Stimulated activated CD4-positive, alpha-beta T cell treated with anti-CD3 and anti-CD28 coated beads, Interleukin-15, amount 100 ng/mL, for 48 hours (primary cell): ENCODE results near the gene PRKCI.
"Not testable (repeated sequence)": the region's sequence is repeated elsewhere in the genome, so short reads cannot be mapped to it uniquely, and the experiment has no call there.

Experiments used
- DNase-seq, 2 donors: peaks; one replicate each; pipeline ENCODE4 v3.0.0-alpha.2; 2020; ENCODE audit warnings: low read depth in 2 of 2

Gene PRKCI

DNA sequence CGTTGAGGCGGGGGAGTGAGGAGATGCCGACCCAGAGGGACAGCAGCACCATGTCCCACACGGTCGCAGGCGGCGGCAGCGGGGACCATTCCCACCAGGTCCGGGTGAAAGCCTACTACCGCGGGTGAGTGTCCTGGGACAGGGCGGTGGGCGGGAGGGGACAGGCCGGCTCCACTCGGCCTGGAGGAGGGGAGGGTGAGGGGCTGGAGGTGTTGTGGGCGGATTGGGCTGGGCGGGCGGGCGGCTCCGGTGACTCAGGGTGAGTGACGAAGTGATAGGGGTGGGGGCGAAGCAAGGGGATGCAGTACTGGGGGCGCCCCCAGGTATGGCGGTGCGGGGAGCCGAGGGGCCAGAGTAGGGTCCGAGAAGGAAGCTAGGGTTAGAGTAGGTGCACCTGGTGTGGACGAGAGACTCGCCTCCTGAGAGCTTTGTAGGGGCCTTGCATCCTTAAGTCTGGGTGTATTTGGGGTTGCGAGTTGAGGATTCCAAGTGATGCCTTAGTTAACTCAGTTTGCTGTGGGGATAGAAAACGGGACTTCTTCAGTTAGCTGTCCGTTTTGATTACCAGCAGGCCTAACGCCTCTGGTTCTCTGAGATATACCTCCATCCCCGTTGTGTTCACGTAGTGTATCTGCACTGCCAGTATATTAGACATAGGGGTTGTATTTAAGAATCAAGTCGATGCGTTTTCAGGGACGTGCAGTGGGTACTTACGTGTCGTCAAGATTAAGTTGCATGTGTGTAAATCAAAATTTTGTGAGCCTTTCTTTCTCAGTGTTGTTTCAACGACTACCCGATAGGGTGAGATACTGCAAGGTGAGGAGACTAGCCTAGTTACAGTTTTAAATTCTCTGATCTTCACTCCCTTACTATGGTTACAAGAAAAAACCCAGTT is 670 bp downstream of the PRKCI start:
- peak in 1 of 2 donors; percentile 14 for DNase-seq

DNA sequence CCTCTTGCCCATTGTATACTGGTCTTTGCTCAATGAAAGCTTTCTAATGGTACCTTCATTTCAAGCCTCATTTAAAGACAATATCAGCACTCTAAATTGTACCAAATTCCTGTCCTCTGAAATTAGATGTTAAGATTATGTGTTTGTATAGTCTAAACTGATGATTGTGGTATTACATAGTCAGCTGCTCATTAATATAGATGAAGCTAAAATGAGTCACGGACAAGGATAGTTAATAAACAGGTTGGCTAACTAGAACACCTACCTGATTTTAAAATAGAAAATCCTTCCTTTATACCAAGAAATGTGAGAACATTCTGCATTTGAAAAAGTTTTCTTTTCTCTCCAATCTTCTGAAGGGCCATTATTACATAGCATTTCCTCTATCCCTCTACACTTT is 2.9 kb downstream of the PRKCI start:
- no peak for DNase-seq

- no peak for DNase-seq
Observed at GRCh38 chr3:170226426-170226960, 4.3 kb downstream of the PRKCI start.

DNA sequence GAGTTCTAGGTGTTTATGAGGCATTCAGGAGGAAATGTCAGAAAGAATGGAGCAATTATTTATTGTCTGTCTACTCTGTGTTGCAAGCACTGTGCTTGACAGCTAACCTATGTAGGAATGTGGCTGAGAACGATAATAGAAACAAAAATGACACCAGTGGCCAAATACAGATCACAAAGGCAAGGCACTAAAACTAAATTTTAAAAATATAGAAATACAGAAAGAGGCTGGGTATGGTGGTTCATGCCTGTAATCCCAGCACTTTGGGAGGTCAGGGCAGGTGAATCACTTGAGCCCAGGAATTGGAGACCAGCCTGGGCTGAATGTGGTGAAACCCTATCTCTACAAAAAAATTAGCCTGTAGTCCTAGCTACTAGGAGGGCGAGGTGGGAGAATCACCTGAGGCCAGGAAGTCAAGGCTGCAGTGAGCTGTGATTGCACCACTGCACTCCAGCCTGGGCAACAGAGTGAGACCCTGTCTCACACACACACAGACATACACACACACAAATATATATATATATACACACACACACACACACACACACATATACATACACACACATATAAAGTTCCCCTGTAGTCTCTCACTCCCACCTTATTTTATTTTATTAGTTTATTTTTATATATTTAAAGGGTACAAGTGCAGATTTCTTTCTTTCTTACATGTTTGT is 6.0 kb downstream of the PRKCI start:
- DNase-seq = no peak

GRCh38 chr3:170232266-170232665 is 10.0 kb downstream of the PRKCI start:
- DNase-seq = no peak

DNA sequence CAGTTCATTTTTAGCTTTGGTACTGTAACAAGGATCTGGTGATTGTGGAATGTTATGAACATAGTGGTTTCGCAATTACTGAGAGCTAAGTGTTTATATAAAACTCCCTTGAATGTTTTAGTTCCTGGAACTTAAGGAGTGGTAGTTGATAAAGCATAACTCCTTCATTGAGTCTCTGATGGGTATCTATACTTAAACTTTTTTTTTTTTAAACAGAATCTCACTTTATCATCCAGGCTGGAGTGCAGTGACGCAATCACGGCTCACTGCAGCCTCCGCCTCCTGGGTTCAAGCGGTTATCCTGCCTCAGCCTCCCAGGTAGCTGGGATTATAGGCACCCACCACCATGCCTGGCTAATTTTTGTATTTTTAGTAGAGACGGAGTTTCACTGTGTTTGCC is 11.3 kb downstream of the PRKCI start:
- DNase-seq = no peak

DNA sequence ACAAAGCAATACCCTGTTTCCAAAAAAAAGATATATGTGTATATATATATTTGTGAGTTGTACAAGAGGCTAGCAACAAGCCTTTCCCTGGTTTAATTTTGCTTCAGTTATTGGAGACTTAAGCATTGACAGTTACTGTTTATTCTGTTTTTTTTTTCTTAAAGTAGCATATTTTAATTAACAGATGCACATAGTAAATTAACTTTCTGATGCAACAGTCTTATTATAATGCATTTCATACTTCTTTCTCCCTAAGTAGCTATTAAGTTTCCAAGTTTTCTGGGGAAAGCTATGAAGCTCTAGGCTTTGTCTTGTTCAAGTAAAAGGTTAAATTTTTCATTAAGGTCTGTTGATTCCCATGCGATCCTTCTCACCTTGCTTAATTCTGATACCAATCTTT is 17.9 kb downstream of the PRKCI start:
- DNase-seq = no peak

DNA sequence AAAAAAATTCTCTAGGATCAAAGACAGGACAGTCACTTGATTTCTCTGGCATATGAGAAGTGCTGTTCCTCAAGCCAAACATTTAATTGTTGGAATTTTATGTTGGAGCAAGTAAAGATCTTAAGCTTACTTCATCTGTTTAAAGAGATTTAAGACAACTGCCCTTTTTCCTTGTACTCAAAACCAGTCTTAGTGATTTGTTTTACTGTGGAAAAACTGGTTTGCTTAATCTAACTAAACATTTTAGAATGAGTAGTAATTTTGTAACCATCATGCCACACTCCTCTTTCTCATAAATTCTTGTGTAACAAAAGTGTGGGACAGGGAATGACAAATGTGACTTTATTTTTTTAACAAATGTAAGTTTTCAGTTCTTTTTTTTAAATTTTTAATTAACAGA is 18.4 kb downstream of the PRKCI start:
- DNase-seq = no peak

GRCh38 chr3:170244576-170244975 is 22.4 kb downstream of the PRKCI start:
- DNase-seq = no peak

DNA sequence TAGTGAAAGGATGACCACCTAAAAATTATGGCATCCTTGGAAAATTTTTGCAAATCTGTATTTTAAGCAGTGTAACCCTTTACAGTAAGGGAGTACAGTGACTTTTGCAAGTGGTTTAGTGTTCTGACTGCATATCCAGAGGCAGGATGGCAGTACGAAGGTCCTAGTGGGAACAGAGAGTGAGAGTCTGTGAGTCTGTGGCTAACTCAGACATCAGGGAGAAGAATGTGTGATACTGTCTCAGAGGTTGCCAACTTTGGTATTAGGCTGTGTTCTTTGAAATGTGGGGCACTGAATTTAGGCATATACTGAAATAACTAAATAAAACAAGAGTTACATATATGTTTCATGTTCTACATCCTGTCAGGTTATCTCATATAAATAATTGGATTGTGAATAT is 25.7 kb downstream of the PRKCI start:
- DNase-seq = no peak

GRCh38 chr3:170256597-170256996 is 34.4 kb downstream of the PRKCI start:
- DNase-seq = no peak

- DNase-seq = peak in 1 of 2 donors; percentile 11
Observed at GRCh38 chr3:170257145-170257544, 34.9 kb downstream of the PRKCI start.

GRCh38 chr3:170258105-170258487 is 35.9 kb downstream of the PRKCI start:
- DNase-seq = no peak

GRCh38 chr3:170259907-170260306 is 37.7 kb downstream of the PRKCI start:
- no peak for DNase-seq

DNA sequence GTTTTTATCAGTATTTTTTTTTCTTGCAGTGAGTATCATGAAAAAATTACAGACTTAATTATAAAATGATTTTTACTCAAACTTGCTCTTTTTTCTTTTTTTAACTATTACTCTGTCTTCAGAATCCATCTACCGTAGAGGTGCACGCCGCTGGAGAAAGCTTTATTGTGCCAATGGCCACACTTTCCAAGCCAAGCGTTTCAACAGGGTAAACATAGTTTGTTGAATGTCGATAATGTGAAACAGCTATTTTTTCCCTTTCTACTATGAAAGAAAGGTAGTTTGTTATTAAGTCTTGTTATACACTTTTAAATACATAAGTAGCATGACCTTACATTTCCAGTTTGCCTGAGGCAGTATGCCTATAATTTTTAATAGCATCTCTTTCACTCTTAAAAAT is 45.6 kb downstream of the PRKCI start:
- DNase-seq = no peak

GRCh38 chr3:170269673-170270254 is 47.5 kb downstream of the PRKCI start:
- not testable (repeated sequence) for DNase-seq

DNA sequence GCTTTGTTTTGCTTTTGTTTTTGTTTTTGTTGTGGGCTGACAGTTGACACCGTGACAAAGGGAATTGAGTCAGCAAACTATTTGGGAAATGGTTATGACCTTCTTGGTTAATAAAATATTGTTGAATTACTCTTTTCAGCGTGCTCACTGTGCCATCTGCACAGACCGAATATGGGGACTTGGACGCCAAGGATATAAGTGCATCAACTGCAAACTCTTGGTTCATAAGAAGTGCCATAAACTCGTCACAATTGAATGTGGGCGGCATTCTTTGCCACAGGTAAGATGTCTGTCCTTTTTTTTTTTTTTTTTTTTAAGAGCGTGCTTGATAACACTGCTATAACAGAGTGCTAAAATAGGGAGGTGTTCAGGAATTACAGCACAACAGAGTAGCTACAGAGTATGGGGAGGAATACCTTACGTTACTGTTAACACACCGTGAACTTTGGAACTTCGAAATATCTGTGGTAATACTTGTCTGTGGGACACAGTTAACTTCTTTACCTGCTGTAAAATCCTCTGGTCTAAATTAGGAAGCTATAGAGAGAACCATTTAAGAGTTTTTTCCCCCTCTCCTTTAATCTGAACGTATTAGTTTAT is 48.2 kb downstream of the PRKCI start:
- DNase-seq = no peak

DNA sequence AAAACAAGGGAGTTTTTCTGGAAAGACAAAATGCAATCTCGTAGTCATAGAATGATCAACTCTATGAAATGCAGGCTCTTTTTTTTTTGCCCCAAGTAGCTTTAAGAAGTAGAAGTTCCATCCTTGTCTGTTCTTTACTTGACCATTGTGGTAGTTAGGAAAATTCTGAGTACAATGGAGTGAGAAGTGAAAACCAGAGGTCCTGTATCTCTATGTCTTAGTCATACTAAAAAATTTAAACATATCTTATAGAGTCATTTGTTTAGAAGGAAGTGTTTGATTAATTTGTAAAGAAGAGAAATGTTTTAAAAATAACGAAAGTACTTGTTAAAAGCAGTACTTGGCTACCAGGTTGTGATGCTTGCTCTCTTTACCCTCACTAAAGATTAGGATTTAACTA is 52.4 kb downstream of the PRKCI start:
- DNase-seq = no peak

DNA sequence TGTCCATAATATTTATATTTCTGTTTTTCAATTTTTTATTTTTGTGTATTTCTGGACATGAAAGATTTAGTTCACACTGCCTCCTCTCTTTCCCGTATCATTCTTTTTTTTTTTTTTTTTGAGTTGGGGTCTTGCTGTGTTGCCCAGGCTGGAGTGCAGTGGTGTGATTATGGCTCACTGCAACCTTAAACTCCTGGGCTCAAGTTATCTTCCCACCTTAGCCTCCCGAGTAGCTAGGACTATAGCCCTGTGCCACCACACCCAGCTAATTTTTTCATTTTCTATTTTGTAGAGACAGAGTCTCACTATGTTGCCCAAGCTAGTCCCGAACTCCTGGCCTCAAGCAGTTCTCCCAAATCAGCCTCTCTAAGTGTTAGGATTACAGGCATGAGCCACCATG is 53.6 kb downstream of the PRKCI start:
- DNase-seq = no peak

DNA sequence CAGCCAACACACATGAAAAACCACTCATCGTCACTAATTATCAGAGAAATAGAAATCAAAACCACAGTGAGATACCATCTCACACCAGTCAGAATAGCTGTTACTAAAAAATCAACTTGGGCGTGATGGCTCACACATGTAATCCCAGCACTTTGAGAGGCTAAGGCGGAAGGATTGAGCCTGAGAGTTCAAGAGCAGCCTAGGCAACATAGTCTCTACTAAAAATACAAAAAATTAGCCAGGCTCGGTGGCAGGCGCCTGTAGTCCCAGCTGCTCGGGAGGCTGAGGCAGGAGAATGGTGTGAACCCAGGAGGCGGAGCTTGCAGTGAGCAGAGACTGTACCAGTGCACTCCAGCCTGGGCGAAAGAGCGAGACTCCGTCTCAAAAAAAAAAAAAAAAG is 55.1 kb downstream of the PRKCI start:
- DNase-seq = not testable (repeated sequence)

- no peak for DNase-seq
Observed at GRCh38 chr3:170277833-170278580, 55.8 kb downstream of the PRKCI start.
